Amniotic stem cell (primary cell): ENCODE data around the gene NBPF15.
"Not testable (repeated sequence)": the region's sequence is repeated elsewhere in the genome, so short reads cannot be mapped to it uniquely, and the experiment has no call there.

ENCODE experiments used
- DNase-seq: peaks from one replicate; lab custom pipeline; 2025; lab: John Stamatoyannopoulos, UW

NBPF15 gene, protein sequence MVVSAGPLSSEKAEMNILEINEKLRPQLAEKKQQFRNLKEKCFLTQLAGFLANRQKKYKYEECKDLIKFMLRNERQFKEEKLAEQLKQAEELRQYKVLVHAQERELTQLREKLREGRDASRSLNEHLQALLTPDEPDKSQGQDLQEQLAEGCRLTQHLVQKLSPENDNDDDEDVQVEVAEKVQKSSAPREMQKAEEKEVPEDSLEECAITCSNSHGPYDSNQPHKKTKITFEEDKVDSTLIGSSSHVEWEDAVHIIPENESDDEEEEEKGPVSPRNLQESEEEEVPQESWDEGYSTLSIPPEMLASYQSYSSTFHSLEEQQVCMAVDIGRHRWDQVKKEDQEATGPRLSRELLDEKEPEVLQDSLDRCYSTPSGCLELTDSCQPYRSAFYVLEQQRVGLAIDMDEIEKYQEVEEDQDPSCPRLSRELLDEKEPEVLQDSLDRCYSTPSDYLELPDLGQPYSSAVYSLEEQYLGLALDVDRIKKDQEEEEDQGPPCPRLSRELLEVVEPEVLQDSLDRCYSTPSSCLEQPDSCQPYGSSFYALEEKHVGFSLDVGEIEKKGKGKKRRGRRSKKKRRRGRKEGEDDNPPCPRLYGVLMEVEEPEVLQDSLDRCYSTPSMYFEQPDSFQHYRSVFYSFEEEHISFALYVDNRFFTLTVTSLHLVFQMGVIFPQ

GRCh38 chr1:144461136-144461759 lies at the start of gene NBPF15:
Gene NBPF15, minus strand, starts transcription at chr1:144461669. Its CDS starts 21,666 bp downstream, at chr1:144440003.
- peak; percentile 5 for DNase-seq

DNA sequence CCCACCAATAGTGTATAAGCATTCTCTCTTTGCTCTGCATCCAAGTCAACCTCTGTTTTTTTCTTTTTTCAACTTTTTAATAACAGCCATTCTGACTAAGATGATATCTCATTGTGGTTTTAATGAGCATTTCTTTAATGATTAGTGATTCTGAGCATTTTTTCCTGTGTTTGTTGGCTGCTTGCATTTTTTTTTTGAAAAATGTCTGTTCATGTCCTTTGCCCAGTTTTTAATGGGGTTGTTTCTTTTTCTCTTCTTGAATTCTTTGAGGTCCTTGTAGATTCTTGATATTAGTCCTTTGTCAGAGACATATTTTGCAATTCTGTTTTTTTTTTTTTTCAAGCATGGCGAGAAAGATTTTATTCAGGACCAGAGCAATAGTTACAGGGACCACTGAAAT lies 35.0 kb upstream of the NBPF15 start:
- not testable (repeated sequence) for DNase-seq

DNA sequence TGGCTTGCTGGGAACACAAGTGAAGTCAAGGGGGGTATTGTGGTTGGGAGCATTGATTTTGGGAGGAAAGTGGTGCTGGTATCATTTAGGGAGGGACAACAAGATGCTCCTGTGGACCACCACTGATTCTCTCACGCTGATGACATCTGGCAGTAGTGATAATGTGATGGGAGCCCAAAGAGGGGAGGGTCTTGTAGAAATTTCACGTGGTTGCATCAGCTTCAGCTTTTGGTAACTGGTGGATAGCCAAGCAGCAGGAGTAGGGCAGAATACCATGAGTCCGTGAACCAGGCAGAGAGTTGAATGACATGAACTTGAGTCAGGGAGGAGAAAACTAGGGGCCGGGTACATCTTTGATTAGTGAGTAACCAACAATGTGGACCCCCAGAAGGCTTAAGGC lies 32.7 kb upstream of the NBPF15 start:
- DNase-seq: not testable (repeated sequence)

DNA sequence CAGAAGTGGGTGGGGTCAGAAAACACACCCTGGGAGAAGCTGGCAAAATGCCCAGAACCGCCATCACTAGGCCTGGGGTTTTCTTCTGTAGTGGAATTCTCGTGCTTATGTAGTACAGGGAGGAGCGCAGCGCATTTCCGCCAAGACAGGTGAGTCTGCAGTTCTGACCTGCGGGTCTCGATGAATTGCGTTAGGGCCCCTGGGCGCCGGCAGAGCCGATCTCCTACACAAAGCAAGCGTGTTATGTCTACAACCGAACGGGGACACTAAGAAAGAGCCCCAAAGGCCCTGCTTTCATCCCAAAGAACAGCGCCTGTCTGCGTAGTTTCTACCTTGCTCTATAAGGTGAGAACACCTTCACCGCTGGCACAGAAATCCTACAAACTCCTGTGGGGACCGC lies 28.9 kb upstream of the NBPF15 start:
- not testable (repeated sequence) for DNase-seq

- not testable (repeated sequence) for DNase-seq
Observed at GRCh38 chr1:144487002-144487401, 25.5 kb upstream of the NBPF15 start.

- DNase-seq: not testable (repeated sequence)
Observed at GRCh38 chr1:144485048-144485993, 23.9 kb upstream of the NBPF15 start.

GRCh38 chr1:144473897-144474296 lies 12.4 kb upstream of the NBPF15 start:
- not testable (repeated sequence) for DNase-seq

GRCh38 chr1:144471434-144471833 lies 10.0 kb upstream of the NBPF15 start:
- DNase-seq: not testable (repeated sequence)

- not testable (repeated sequence) for DNase-seq
Observed at GRCh38 chr1:144461778-144462177, 309 bp upstream of the NBPF15 start.

GRCh38 chr1:144460686-144461085 lies 783 bp downstream of the NBPF15 start:
- not testable (repeated sequence) for DNase-seq

GRCh38 chr1:144442402-144442801 lies 19.1 kb downstream of the NBPF15 start:
- DNase-seq: not testable (repeated sequence)

DNA sequence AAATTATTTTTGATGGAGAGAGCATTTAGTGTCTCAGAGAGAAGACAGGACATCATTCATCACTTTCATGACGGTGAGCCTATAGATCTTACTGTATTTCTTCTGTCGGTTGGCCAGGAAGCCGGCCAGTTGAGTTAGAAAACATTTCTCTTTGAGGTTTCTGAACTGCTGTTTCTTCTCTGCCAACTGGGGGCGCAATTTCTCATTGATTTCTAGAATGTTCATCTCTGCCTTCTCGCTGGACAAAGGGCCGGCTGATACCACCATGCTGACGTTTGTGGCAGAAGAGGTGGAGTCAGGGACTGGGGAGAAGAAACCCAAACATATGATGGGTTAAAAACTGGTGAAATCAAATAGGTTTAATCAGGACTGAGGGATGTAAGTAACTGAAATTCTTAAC lies 21.7 kb downstream of the NBPF15 start:
- DNase-seq: not testable (repeated sequence)

- DNase-seq: not testable (repeated sequence)
Observed at GRCh38 chr1:144418891-144419694, 42.4 kb downstream of the NBPF15 start.

- DNase-seq: not testable (repeated sequence)
Observed at GRCh38 chr1:144413404-144414118, 47.9 kb downstream of the NBPF15 start.

GRCh38 chr1:144412491-144413403 lies 48.7 kb downstream of the NBPF15 start:
- DNase-seq: not testable (repeated sequence)

GRCh38 chr1:144412068-144412471 lies 49.4 kb downstream of the NBPF15 start:
- not testable (repeated sequence) for DNase-seq

- DNase-seq: not testable (repeated sequence)
Observed at GRCh38 chr1:144402807-144403206, 58.7 kb downstream of the NBPF15 start.

GRCh38 chr1:144371651-144372050 lies 89.8 kb downstream of the NBPF15 start:
- not testable (repeated sequence) for DNase-seq
